Gastrocnemius medialis (tissue), 4 donors: ENCODE data around the gene AKAP9. TPM values are rescaled to one million over a fixed set of nuclear protein-coding genes. Genes with fewer than 3 reads are reported as not detected.
A peak's percentile ranks its signal among the peaks of the same experiment; 100 is the strongest.

Experiments used
- ATAC-seq, 2 donors: fragments of 150-250 bp; one replicate each; pipeline ENCODE4 v1.9.1; 2016
- DNase-seq, 2 donors: peaks; one replicate each; pipeline ENCODE4 v3.0.0-alpha.2; 2019
- H3K27ac ChIP-seq, 4 donors: fragments of 200-600 bp; sonication (generic); 1 replicate in 1 of 4; 2 replicates in 3 of 4; pipeline ENCODE4 v1.5.1; 2016 to 2018; ENCODE audit warnings: mild to moderate bottlenecking in 2 of 4, moderate library complexity in 1 of 4
- H3K27me3 ChIP-seq, 3 donors: fragments of 200-600 bp; sonication (generic) in 2 of 3; 1 replicate in 1 of 3; 2 replicates in 2 of 3; pipeline versions ENCODE4 v1.5.1 to v1.6.0; 2016 to 2019; ENCODE audit warnings: mild to moderate bottlenecking in 1 of 3, moderate library complexity in 1 of 3
- H3K36me3 ChIP-seq, 2 donors: fragments of 200-600 bp; sonication (generic) in 1 of 2; one replicate each; pipeline ENCODE4 v1.5.1; 2017 to 2018
- H3K4me1 ChIP-seq, 2 donors: fragments of 200-600 bp; sonication (generic) in 1 of 2; one replicate each; pipeline ENCODE4 v1.5.1; 2016 to 2017; ENCODE audit warnings: mild to moderate bottlenecking in 2 of 2
- H3K4me3 ChIP-seq, 4 donors: fragments of 200-600 bp; sonication (generic) in 3 of 4; 1 replicate in 1 of 4; 2 replicates in 3 of 4; pipeline ENCODE4 v1.5.1; 2016 to 2019; ENCODE audit warnings: mild to moderate bottlenecking in 2 of 4
- H3K9me3 ChIP-seq, 3 donors: fragments of 200-600 bp; sonication (generic) in 2 of 3; 1 replicate in 1 of 3; 2 replicates in 2 of 3; pipeline ENCODE4 v1.5.1; 2016 to 2019
- CTCF ChIP-seq, 5 experiments: fragments of 450-650 bp in 3 of 5; fragments of 200-600 bp in 2 of 5; sonication (generic) in 2 of 5; IDR thresholded peaks in 4 of 5; conservative IDR thresholded peaks in 1 of 5; 1 replicate in 4 of 5; 2 replicates in 1 of 5; pipeline ENCODE4 v1.5.1; 2016 to 2019; ENCODE audit warnings: antibody characterized with exemption in 5 of 5, mild to moderate bottlenecking in 3 of 5, moderate library complexity in 3 of 5
- POLR2A ChIP-seq, 2 donors: fragments of 450-650 bp; IDR thresholded peaks; one replicate each; pipeline ENCODE4 v1.6.1; 2017; ENCODE audit warnings: antibody characterized with exemption in 2 of 2, mild to moderate bottlenecking in 2 of 2, moderate library complexity in 2 of 2
- in situ Hi-C, 4 donors: fragments of 200-750 bp; cut with MboI; loops; one replicate each; pipeline versions ENCODE4 v1.15.0 to v1.8.0; 2017; ENCODE audit warnings: low sequenced_read_pairs in 4 of 4
- intact Hi-C: fragments of 100-400 bp; cut with DNase I; formaldehyde crosslinking; loops from one replicate; pipeline ENCODE4 v1.15.1; 2023; ENCODE audit warnings: low total_unique reads
- total RNA-seq, 4 donors: library from RNA; depleted of rRNA; stranded (reverse); fragments of >200 nt; gene quantifications; one replicate each; pipeline versions ENCODE4 v1.1.0 to v1.2.3, GENCODE V29; 2016

Gene AKAP9
- total RNA-seq, 4 donors from 2014 or later, result 25.4 to 80.0 (median 40.6) TPM

GRCh38 chr7:92043637-92044036 lies 103.0 kb downstream of the AKAP9 start:
- ATAC-seq (peak; percentile 96 to 97), DNase-seq (no peak)
- in situ Hi-C loops, result no loop called here
- peaks cover 0 to 29% of the 10 kb centered on the region in 2 donors for H3K36me3 ChIP-seq
- H3K4me1 ChIP-seq, result peaks cover 33 to 37% of the 10 kb centered on the region in 2 donors
- intact Hi-C loops, result no loop called here
- no peaks in the 10 kb centered on the region for H3K27me3 ChIP-seq
- TF ChIP-seq CTCF (IDR thresholded peaks at IDR 0.05 in 4 of 5, conservative IDR thresholded peaks at IDR 0.05 in 1 of 5) (no peak), POLR2A (IDR thresholded peaks at IDR 0.05) (no peak)
- peak overlapping the region in 3 of 4 donors; percentile 10 to 28 (median 15) for H3K4me3 ChIP-seq
- H3K9me3 ChIP-seq, result no peaks in the 10 kb centered on the region
- peak overlapping the region; percentile 73 to 91 (median 83) for H3K27ac ChIP-seq

DNA sequence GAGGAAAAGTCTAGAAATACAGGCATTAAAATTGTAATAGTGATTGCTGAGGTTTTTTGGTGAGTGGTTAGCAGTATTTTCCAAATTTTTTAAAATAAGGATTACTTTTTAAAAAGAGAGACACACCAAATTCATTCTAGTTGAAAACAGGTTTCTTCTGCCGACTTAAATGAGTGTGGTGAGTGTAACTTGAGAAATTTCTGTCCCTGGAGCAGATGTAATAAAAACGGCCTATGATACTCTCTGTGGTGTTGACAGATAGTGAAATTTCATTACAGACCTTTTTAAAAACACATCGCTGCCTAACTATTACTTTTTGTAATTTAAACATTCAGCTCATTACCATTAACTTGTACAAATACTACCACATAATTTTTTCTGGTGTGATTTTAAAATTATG lies 103.5 kb downstream of the AKAP9 start:
- H3K27ac ChIP-seq, result peak overlapping the region; percentile 73 to 91 (median 83)
- in situ Hi-C loops, result no loop called here
- H3K4me3 ChIP-seq, result peak overlapping the region in 3 of 4 donors; percentile 10 to 28 (median 15)
- DNase-seq (no peak), ATAC-seq (peak; percentile 84 to 91)
- TF ChIP-seq POLR2A (IDR thresholded peaks at IDR 0.05), result no peak
- TF ChIP-seq CTCF (IDR thresholded peaks at IDR 0.05 in 4 of 5, conservative IDR thresholded peaks at IDR 0.05 in 1 of 5), result no peak
- peaks cover 0 to 30% of the 10 kb centered on the region in 2 donors for H3K36me3 ChIP-seq
- H3K4me1 ChIP-seq, result peaks cover 33 to 37% of the 10 kb centered on the region in 2 donors
- intact Hi-C loops, result no loop called here
- no peaks in the 10 kb centered on the region for H3K27me3 ChIP-seq
- H3K9me3 ChIP-seq, result no peaks in the 10 kb centered on the region

DNA sequence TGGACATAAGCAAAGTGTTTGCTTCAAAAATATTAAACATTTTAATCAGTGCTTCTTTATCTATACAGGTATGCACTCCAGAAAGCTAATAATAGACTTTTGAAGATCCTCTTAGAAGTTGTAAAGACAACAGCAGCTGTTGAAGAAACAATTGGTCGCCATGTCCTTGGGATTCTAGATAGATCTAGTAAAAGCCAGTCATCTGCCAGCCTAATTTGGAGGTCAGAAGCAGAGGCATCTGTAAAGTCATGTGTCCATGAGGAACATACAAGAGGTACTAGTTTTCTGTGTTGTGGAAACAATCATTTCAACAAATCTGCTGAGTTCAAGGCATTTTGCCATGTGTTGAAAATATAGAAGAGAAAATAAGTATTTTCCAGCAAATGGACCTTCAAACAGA lies 104.3 kb downstream of the AKAP9 start:
- no peaks in the 10 kb centered on the region for H3K9me3 ChIP-seq
- in situ Hi-C loops (no loop called here), intact Hi-C loops (no loop called here)
- no peaks in the 10 kb centered on the region for H3K27me3 ChIP-seq
- H3K36me3 ChIP-seq, result peaks cover 0 to 34% of the 10 kb centered on the region in 2 donors
- H3K27ac ChIP-seq, result peak overlapping the region; percentile 73 to 91 (median 83)
- DNase-seq (no peak), ATAC-seq (peak in 1 of 2 donors; percentile 16)
- H3K4me1 ChIP-seq, result peaks cover 33 to 37% of the 10 kb centered on the region in 2 donors
- no peak overlapping the region for H3K4me3 ChIP-seq
- TF ChIP-seq CTCF (IDR thresholded peaks at IDR 0.05 in 4 of 5, conservative IDR thresholded peaks at IDR 0.05 in 1 of 5) (no peak), POLR2A (IDR thresholded peaks at IDR 0.05) (no peak)

- Histone ChIP-seq H3K4me3 (no peak overlapping the region), H3K9me3 (no peaks in the 10 kb centered on the region), H3K4me1 (peaks cover 0 to 20% of the 10 kb centered on the region in 2 donors), H3K36me3 (peaks cover 0 to 11% of the 10 kb centered on the region in 2 donors), H3K27me3 (no peaks in the 10 kb centered on the region), H3K27ac (peak overlapping the region in 1 of 4 donors; percentile 78)
- in situ Hi-C loops (no loop called here), intact Hi-C loops (no loop called here)
- no peak for DNase-seq
- ATAC-seq, result no peak
- TF ChIP-seq POLR2A (IDR thresholded peaks at IDR 0.05) (no peak), CTCF (IDR thresholded peaks at IDR 0.05 in 4 of 5, conservative IDR thresholded peaks at IDR 0.05 in 1 of 5) (no peak)
Observed at GRCh38 chr7:92051655-92052054, 111.0 kb downstream of the AKAP9 start.

DNA sequence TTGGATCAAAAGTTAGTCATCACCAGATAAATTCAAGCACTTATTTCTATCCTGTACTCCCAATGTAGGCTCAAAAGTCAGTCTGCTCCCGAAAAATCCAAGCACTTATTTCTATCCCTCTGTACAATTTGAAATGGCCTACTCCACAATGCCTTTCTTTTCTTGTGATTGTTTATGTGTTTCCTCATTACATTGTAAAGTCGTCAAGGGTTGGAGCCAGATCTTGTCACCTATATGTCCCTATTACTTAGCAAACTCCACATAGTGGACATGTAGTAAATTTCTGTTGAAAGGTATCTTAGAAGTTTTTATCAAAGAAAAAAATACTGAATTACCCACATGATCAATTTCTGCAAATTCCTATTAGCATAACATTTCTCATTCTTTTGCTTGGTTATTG lies 111.5 kb downstream of the AKAP9 start:
- ATAC-seq (no peak), DNase-seq (no peak)
- peaks cover 0 to 24% of the 10 kb centered on the region in 2 donors for H3K4me1 ChIP-seq
- TF ChIP-seq POLR2A (IDR thresholded peaks at IDR 0.05) (no peak), CTCF (IDR thresholded peaks at IDR 0.05 in 4 of 5, conservative IDR thresholded peaks at IDR 0.05 in 1 of 5) (no peak)
- peaks cover 0 to 11% of the 10 kb centered on the region in 2 donors for H3K36me3 ChIP-seq
- H3K9me3 ChIP-seq, result no peaks in the 10 kb centered on the region
- intact Hi-C loops, result no loop called here
- in situ Hi-C loops, result no loop called here
- H3K27ac ChIP-seq, result peak overlapping the region in 1 of 4 donors; percentile 78
- H3K27me3 ChIP-seq, result no peaks in the 10 kb centered on the region
- no peak overlapping the region for H3K4me3 ChIP-seq
